GM12878 (cell line): ENCODE data around the gene PRR15L. TPM values are rescaled to one million over a fixed set of nuclear protein-coding genes. Genes with fewer than 3 reads are reported as not detected.

ENCODE experiments used
- ATF7 ChIP-seq: fragments of 450-650 bp; IDR thresholded peaks from 2 replicates; pipeline ENCODE4 v1.6.1; 2016; ENCODE audit warnings: low read depth, mild to moderate bottlenecking
- BCL11A ChIP-seq: IDR thresholded peaks from 2 replicates; pipeline ENCODE4 v1.6.1; 2011; ENCODE audit warnings: low read depth, low read length
- CHD1 ChIP-seq: IDR thresholded peaks from 2 replicates; pipeline ENCODE4 v1.6.1; 2012; ENCODE audit warnings: low read depth, low read length, improper control_type of control experiment
- CREB1 ChIP-seq: IDR thresholded peaks from 2 replicates; pipeline ENCODE4 v1.6.1; 2012; ENCODE audit warnings: low read depth, mild to moderate bottlenecking, inconsistent platforms
- CREM ChIP-seq: IDR thresholded peaks from 2 replicates; pipeline ENCODE4 v1.6.1; 2014; ENCODE audit warnings: antibody characterized with exemption, low read depth
- ESRRA ChIP-seq: IDR thresholded peaks from 2 replicates; pipeline ENCODE4 v1.6.1; 2012; ENCODE audit warnings: mild to moderate bottlenecking, low read length, improper control_type of control experiment
- IKZF2 ChIP-seq, 2 experiments: fragments of 450-650 bp; IDR thresholded peaks; 2 replicates each; pipeline ENCODE4 v1.6.1; 2017; ENCODE audit warnings: mild to moderate bottlenecking in 2 of 2, moderate library complexity in 2 of 2
- MTA2 ChIP-seq: fragments of 450-650 bp; IDR thresholded peaks from 2 replicates; pipeline ENCODE4 v1.6.1; 2016; ENCODE audit warnings: low read depth, mild to moderate bottlenecking, moderate library complexity
- MYB ChIP-seq: fragments of 150-350 bp; IDR thresholded peaks from 2 replicates; pipeline ENCODE4 v1.6.1; 2014; ENCODE audit warnings: mild to moderate bottlenecking, low read depth, low read length, borderline replicate concordance
- POLR2AphosphoS2 ChIP-seq: IDR thresholded peaks from 2 replicates; pipeline ENCODE4 v1.6.1; 2011; ENCODE audit warnings: low read depth, mild to moderate bottlenecking, low read length, improper control_type of control experiment, moderate library complexity
- POU2F2 ChIP-seq: IDR thresholded peaks from 3 replicates; pipeline ENCODE4 v1.6.1; 2011; ENCODE audit warnings: low read depth, mild to moderate bottlenecking, low read length, borderline replicate concordance
- RB1 ChIP-seq: fragments of 450-650 bp; formaldehyde crosslinking; IDR thresholded peaks from 2 replicates; pipeline ENCODE4 v1.6.1; 2017; ENCODE audit warnings: mild to moderate bottlenecking, borderline replicate concordance
- RBBP5 ChIP-seq: fragments of 200-600 bp; sonication (generic); conservative IDR thresholded peaks from 2 replicates; pipeline ENCODE4 v1.6.1; 2016
- SP1 ChIP-seq: IDR thresholded peaks from one replicate; pipeline ENCODE4 v1.6.1; 2011; ENCODE audit warnings: low read depth, low read length
- ZBED1 ChIP-seq: IDR thresholded peaks from 2 replicates; pipeline ENCODE4 v1.6.1; 2016; ENCODE audit warnings: borderline replicate concordance
- ZNF217 ChIP-seq: fragments of 450-650 bp; IDR thresholded peaks from 2 replicates; pipeline ENCODE4 v1.6.1; 2017; ENCODE audit warnings: antibody characterized with exemption, mild to moderate bottlenecking
- polyA plus RNA-seq, 11 experiments: library from polyadenylated mRNA; depleted of rRNA in 4 of 11; unstranded in 6 of 11; stranded (reverse) in 5 of 11; fragments of >200 nt; fragmentation: Nextera tagmentation in 4 of 11; fragmentation: Illumina TruSeq in 1 of 11; extraction: Ambion mirVana in 4 of 11; extraction: Trizol in 1 of 11; gene quantifications; 1 replicate in 1 of 11; 2 replicates in 10 of 11; pipeline versions ENCODE4 v1.2.1 to v1.2.3, GENCODE V29; 2011 to 2016; ENCODE audit warnings: inconsistent platforms in 2 of 11, missing spikeins in 2 of 11, low read depth in 1 of 11
- total RNA-seq, 4 experiments: library from RNA; depleted of rRNA in 3 of 4; stranded (reverse); fragments of >200 nt in 3 of 4; fragmentation: Illumina TruSeq in 1 of 4; extraction: Trizol in 1 of 4; gene quantifications; 2 replicates each; pipeline versions ENCODE4 v1.2.1 to v1.2.3, GENCODE V29; 2013 to 2021
- TF ChIP-seq, protein P1 (sequence below): fragments of 450-650 bp; IDR thresholded peaks from 2 replicates; pipeline ENCODE4 v1.6.1; 2017; ENCODE audit warnings: mild to moderate bottlenecking, low read depth, inconsistent platforms; ENCODE audit not compliant: poor library complexity, severe bottlenecking
- TF ChIP-seq, protein P2 (sequence below): fragments of 450-650 bp; IDR thresholded peaks from 2 replicates; pipeline ENCODE4 v1.6.1; 2017; ENCODE audit warnings: mild to moderate bottlenecking, moderate library complexity
- TF ChIP-seq, protein P3 (sequence below): fragments of 450-650 bp; IDR thresholded peaks from 2 replicates; pipeline ENCODE4 v1.6.1; 2017; ENCODE audit warnings: mild to moderate bottlenecking
- TF ChIP-seq, protein P4 (sequence below): fragments of 450-650 bp; IDR thresholded peaks from 2 replicates; pipeline ENCODE4 v1.6.1; 2017; ENCODE audit warnings: low read depth, mild to moderate bottlenecking, moderate library complexity

The PRR15L gene
- total and polyA plus RNA-seq, 10 of the 15 experiments (the other 5 are each of a cell fraction or from before 2014, with no cell fraction given), result 0.11 to 0.18 TPM; not detected in 8

DNA sequence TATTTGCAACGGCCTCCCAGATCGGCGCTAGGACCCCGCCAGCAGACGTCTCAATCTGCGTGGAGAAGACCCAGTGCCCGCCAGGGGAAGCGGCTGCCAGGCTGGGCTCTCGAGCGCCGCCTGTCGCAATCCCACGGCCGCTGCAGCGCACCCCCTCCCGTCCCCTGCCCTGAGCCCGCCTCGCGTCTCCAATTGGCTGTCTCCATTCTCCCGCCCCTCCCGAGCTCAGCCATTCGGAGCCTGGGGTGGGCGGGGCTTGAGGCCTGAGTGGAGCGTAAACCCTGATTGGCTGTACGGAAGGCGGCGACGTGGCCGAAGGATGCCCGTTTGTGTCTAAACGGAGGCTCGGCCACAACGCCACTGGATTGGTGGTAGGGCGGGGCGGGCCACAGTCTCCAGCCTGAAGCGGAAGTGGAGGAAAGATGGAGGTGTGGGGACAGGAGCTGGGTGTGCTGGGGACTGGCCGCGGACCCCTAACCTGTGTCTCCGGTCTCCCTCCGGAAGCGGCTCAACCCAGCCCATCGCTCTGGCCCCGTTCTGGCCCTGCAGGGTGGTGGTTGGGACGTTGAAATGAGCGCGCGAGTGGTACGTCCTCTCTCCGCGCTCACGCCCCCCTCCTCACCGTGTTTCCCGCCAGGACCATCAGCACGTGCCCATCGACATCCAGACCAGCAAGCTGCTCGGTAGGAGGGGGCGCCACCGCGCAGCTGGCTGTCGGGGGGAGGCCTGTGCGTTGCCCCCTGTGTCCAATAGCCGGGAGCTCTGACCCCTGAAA lies 13.2 kb upstream of the PRR15L start, which contains the start of gene CDK5RAP3 (continued):
- TF ChIP-seq, protein P1, sequence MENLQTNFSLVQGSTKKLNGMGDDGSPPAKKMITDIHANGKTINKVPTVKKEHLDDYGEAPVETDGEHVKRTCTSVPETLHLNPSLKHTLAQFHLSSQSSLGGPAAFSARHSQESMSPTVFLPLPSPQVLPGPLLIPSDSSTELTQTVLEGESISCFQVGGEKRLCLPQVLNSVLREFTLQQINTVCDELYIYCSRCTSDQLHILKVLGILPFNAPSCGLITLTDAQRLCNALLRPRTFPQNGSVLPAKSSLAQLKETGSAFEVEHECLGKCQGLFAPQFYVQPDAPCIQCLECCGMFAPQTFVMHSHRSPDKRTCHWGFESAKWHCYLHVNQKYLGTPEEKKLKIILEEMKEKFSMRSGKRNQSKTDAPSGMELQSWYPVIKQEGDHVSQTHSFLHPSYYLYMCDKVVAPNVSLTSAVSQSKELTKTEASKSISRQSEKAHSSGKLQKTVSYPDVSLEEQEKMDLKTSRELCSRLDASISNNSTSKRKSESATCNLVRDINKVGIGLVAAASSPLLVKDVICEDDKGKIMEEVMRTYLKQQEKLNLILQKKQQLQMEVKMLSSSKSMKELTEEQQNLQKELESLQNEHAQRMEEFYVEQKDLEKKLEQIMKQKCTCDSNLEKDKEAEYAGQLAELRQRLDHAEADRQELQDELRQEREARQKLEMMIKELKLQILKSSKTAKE, result no peak
- TF ChIP-seq BCL11A (no peak), ATF7 (0 out of 2 replicates have a peak, but pooled peaks have one; percentile 13), ZNF217 (no peak), SP1 (peak; percentile 93), MTA2 (no peak), CHD1 (no peak), IKZF2 (IDR thresholded peaks at IDR 0.05) (peak in 1 of 2 experiments; percentile 28; a peak in 1 of 4 replicates), RB1 (peak; percentile 96; the same call in 1 of the 2 replicates), ZBED1 (no peak), POU2F2 (peak; percentile 29; the same call in 1 of the 3 replicates), RBBP5 (no peak), ESRRA (peak; percentile 23; the same call in 1 of the 2 replicates), CREM (peak; percentile 83), POLR2AphosphoS2 (peak; percentile 87), MYB (0 out of 2 replicates have a peak, but pooled peaks have one; percentile 47), CREB1 (peak; percentile 79)
- TF ChIP-seq, protein P2, sequence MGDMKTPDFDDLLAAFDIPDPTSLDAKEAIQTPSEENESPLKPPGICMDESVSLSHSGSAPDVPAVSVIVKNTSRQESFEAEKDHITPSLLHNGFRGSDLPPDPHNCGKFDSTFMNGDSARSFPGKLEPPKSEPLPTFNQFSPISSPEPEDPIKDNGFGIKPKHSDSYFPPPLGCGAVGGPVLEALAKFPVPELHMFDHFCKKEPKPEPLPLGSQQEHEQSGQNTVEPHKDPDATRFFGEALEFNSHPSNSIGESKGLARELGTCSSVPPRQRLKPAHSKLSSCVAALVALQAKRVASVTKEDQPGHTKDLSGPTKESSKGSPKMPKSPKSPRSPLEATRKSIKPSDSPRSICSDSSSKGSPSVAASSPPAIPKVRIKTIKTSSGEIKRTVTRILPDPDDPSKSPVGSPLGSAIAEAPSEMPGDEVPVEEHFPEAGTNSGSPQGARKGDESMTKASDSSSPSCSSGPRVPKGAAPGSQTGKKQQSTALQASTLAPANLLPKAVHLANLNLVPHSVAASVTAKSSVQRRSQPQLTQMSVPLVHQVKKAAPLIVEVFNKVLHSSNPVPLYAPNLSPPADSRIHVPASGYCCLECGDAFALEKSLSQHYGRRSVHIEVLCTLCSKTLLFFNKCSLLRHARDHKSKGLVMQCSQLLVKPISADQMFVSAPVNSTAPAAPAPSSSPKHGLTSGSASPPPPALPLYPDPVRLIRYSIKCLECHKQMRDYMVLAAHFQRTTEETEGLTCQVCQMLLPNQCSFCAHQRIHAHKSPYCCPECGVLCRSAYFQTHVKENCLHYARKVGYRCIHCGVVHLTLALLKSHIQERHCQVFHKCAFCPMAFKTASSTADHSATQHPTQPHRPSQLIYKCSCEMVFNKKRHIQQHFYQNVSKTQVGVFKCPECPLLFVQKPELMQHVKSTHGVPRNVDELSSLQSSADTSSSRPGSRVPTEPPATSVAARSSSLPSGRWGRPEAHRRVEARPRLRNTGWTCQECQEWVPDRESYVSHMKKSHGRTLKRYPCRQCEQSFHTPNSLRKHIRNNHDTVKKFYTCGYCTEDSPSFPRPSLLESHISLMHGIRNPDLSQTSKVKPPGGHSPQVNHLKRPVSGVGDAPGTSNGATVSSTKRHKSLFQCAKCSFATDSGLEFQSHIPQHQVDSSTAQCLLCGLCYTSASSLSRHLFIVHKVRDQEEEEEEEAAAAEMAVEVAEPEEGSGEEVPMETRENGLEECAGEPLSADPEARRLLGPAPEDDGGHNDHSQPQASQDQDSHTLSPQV, result no peak; the same call in 1 of the 2 replicates
- TF ChIP-seq, protein P3, sequence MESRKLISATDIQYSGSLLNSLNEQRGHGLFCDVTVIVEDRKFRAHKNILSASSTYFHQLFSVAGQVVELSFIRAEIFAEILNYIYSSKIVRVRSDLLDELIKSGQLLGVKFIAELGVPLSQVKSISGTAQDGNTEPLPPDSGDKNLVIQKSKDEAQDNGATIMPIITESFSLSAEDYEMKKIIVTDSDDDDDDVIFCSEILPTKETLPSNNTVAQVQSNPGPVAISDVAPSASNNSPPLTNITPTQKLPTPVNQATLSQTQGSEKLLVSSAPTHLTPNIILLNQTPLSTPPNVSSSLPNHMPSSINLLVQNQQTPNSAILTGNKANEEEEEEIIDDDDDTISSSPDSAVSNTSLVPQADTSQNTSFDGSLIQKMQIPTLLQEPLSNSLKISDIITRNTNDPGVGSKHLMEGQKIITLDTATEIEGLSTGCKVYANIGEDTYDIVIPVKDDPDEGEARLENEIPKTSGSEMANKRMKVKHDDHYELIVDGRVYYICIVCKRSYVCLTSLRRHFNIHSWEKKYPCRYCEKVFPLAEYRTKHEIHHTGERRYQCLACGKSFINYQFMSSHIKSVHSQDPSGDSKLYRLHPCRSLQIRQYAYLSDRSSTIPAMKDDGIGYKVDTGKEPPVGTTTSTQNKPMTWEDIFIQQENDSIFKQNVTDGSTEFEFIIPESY, result no peak
- TF ChIP-seq, protein P4, sequence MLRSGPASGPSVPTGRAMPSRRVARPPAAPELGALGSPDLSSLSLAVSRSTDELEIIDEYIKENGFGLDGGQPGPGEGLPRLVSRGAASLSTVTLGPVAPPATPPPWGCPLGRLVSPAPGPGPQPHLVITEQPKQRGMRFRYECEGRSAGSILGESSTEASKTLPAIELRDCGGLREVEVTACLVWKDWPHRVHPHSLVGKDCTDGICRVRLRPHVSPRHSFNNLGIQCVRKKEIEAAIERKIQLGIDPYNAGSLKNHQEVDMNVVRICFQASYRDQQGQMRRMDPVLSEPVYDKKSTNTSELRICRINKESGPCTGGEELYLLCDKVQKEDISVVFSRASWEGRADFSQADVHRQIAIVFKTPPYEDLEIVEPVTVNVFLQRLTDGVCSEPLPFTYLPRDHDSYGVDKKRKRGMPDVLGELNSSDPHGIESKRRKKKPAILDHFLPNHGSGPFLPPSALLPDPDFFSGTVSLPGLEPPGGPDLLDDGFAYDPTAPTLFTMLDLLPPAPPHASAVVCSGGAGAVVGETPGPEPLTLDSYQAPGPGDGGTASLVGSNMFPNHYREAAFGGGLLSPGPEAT, result peak; percentile 69
